ENCODE data around the gene CAMK2D.

CAMK2D gene

DNA sequence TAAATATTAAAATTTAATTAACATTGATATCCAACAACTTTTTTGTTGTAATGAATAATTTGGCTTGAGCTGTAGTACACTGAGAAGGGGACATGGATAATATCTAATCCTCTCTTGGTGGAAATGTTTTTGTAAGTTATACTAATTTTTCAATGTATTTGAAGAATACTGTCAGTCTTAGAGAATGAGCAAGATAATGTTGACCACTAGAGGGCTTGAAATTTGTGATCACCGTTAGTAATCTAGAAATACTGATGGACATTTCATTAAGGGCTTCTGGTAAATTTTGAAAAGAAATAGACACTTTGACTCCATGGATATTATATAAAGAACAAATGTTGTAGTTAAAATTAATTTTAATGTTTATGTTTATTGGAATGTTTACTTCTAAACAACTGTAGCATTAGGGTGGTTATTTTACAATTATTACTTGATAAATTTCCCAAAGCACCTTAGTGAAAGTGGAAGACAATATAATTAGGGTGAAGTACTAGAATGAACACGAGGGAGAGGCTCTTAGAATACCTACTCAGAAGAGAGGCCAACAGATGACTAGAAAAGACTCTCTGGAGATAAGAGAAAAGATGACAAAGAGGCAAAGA lies 20.0 kb upstream of the CAMK2D start:
- H3K27ac ChIP-seq (replicated peaks; ENCODE audit: low read length): no peak overlapping the region
- no peak overlapping the region for H3K9ac ChIP-seq (ENCODE audit: low read depth, low read length, poor library complexity)
- no peaks in the 10 kb centered on the region for H3K36me3 ChIP-seq (replicated peaks in 1 of 2; ENCODE audit: control insufficient read depth in 2 of 2, insufficient read depth in 2 of 2, low read length in 2 of 2)
- no peak overlapping the region for H2AFZ ChIP-seq (ENCODE audit: low read length)
- H3K4me1 ChIP-seq (ENCODE audit: control insufficient read depth in 2 of 2, insufficient read depth in 1 of 2, low read depth in 1 of 2, low read length in 2 of 2): no peaks in the 10 kb centered on the region
- no CpG with 5 or more reads among the region's 2 CpGs for WGBS, 2 donors (ENCODE audit: extremely low coverage in 2 of 2, insufficient read length in 2 of 2, insufficient replicate concordance in 1 of 2)
- no peak overlapping the region for H4K91ac ChIP-seq (ENCODE audit: low read depth, low read length, poor library complexity)
- no peak overlapping the region for H3K4me2 ChIP-seq (ENCODE audit: insufficient read depth, low read length, poor library complexity, severe bottlenecking)
- no peak overlapping the region for H3K18ac ChIP-seq (ENCODE audit: low read length)
- no peak overlapping the region for H2BK5ac ChIP-seq (ENCODE audit: low read length)
- no peak for DNase-seq (ENCODE audit: low spot score)
- H3K79me1 ChIP-seq (ENCODE audit: low read depth, low read length): no peaks in the 10 kb centered on the region
- H2AK5ac ChIP-seq (ENCODE audit: low read depth, low read length): no peak overlapping the region
- no peaks in the 10 kb centered on the region for H3K27me3 ChIP-seq (ENCODE audit: control insufficient read depth in 3 of 3, insufficient read depth in 3 of 3, low read depth in 1 of 3, low read length in 3 of 3)
- H4K8ac ChIP-seq (ENCODE audit: low read depth, low read length): no peak overlapping the region
- no peak overlapping the region for H3K4ac ChIP-seq (ENCODE audit: low read length)
- H3K9me3 ChIP-seq (replicated peaks in 1 of 2; ENCODE audit: control insufficient read depth in 2 of 2, insufficient read depth in 1 of 2, low read depth in 1 of 2, low read length in 2 of 2): no peaks in the 10 kb centered on the region
- no peak overlapping the region for H2BK12ac ChIP-seq (ENCODE audit: low read length)
- no peak overlapping the region for H3K4me3 ChIP-seq (ENCODE audit: low read length in 2 of 2)
- no peak overlapping the region for H2BK15ac ChIP-seq (ENCODE audit: low read length)
- H2BK120ac ChIP-seq (ENCODE audit: low read depth, low read length): no peak overlapping the region
- no peak overlapping the region for H3K23ac ChIP-seq (ENCODE audit: low read depth, low read length, poor library complexity)
- H3K14ac ChIP-seq (ENCODE audit: low read length): no peak overlapping the region

DNA sequence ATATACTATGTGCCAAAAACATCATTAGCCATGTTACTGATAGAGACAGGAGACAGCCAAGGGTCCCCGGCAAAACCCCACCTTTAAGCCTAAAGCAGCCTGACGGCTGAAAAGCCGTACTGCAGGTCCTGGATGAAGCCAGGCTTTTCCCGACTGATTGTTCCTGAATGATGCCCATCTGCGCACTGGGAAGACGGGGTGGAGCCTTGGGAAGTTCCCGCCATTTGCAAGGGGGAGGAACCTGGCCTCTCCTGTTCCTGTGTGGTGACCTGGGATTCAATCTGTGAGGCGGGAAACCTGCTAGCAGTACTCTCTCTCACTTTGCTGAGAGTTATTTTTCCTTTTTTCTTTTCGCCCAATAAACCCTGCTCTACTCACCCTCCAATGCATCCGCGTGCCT lies 15.1 kb upstream of the CAMK2D start:
- Histone ChIP-seq H2BK15ac (ENCODE audit: low read length) (no peak overlapping the region), H3K4me2 (ENCODE audit: insufficient read depth, low read length, poor library complexity, severe bottlenecking) (no peak overlapping the region), H3K14ac (ENCODE audit: low read length) (no peak overlapping the region), H3K4me1 (ENCODE audit: control insufficient read depth in 2 of 2, insufficient read depth in 1 of 2, low read depth in 1 of 2, low read length in 2 of 2) (no peaks in the 10 kb centered on the region), H2BK5ac (ENCODE audit: low read length) (no peak overlapping the region), H3K36me3 (replicated peaks in 1 of 2; ENCODE audit: control insufficient read depth in 2 of 2, insufficient read depth in 2 of 2, low read length in 2 of 2) (no peaks in the 10 kb centered on the region), H3K23ac (ENCODE audit: low read depth, low read length, poor library complexity) (no peak overlapping the region), H2BK120ac (ENCODE audit: low read depth, low read length) (no peak overlapping the region), H3K18ac (ENCODE audit: low read length) (no peak overlapping the region), H4K8ac (ENCODE audit: low read depth, low read length) (no peak overlapping the region), H3K4ac (ENCODE audit: low read length) (no peak overlapping the region), H3K27ac (replicated peaks; ENCODE audit: low read length) (no peak overlapping the region), H2BK12ac (ENCODE audit: low read length) (no peak overlapping the region), H3K4me3 (ENCODE audit: low read length in 2 of 2) (no peak overlapping the region), H2AFZ (ENCODE audit: low read length) (no peak overlapping the region), H3K79me1 (ENCODE audit: low read depth, low read length) (no peaks in the 10 kb centered on the region), H3K9ac (ENCODE audit: low read depth, low read length, poor library complexity) (no peak overlapping the region), H3K27me3 (ENCODE audit: control insufficient read depth in 3 of 3, insufficient read depth in 3 of 3, low read depth in 1 of 3, low read length in 3 of 3) (no peaks in the 10 kb centered on the region), H4K91ac (ENCODE audit: low read depth, low read length, poor library complexity) (no peak overlapping the region), H3K9me3 (replicated peaks in 1 of 2; ENCODE audit: control insufficient read depth in 2 of 2, insufficient read depth in 1 of 2, low read depth in 1 of 2, low read length in 2 of 2) (no peaks in the 10 kb centered on the region), H2AK5ac (ENCODE audit: low read depth, low read length) (no peak overlapping the region)
- no CpG with 5 or more reads among the region's 11 CpGs for WGBS, 2 donors (ENCODE audit: extremely low coverage in 2 of 2, insufficient read length in 2 of 2, insufficient replicate concordance in 1 of 2)
- no peak for DNase-seq (ENCODE audit: low spot score)

DNA sequence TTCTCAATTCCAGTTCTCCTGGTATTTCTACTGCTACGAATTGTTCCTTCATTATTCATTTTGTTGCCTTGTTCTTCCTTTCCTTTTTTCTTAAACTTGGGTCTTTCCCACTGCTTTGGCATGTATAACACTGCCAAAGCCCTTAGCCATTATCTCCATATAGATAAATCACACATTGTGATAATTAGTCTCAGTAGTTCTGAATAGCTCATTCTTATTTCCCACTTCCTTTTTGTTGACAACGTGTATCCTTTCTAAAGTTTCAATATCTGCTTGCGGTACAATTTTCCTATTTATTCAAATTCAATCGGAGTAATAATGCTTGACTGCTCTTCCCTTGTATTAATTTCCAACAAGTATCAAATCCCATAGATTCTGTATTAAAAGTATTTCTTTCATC lies 14.5 kb upstream of the CAMK2D start:
- Histone ChIP-seq H3K23ac (ENCODE audit: low read depth, low read length, poor library complexity) (no peak overlapping the region), H2BK5ac (ENCODE audit: low read length) (no peak overlapping the region), H2AFZ (ENCODE audit: low read length) (no peak overlapping the region), H2AK5ac (ENCODE audit: low read depth, low read length) (no peak overlapping the region), H4K91ac (ENCODE audit: low read depth, low read length, poor library complexity) (no peak overlapping the region), H3K9ac (ENCODE audit: low read depth, low read length, poor library complexity) (no peak overlapping the region), H3K18ac (ENCODE audit: low read length) (no peak overlapping the region), H3K27ac (replicated peaks; ENCODE audit: low read length) (no peak overlapping the region), H2BK120ac (ENCODE audit: low read depth, low read length) (no peak overlapping the region), H3K36me3 (replicated peaks in 1 of 2; ENCODE audit: control insufficient read depth in 2 of 2, insufficient read depth in 2 of 2, low read length in 2 of 2) (no peaks in the 10 kb centered on the region), H3K79me1 (ENCODE audit: low read depth, low read length) (no peaks in the 10 kb centered on the region), H3K9me3 (replicated peaks in 1 of 2; ENCODE audit: control insufficient read depth in 2 of 2, insufficient read depth in 1 of 2, low read depth in 1 of 2, low read length in 2 of 2) (no peaks in the 10 kb centered on the region), H4K8ac (ENCODE audit: low read depth, low read length) (no peak overlapping the region), H3K4me3 (ENCODE audit: low read length in 2 of 2) (no peak overlapping the region), H3K27me3 (ENCODE audit: control insufficient read depth in 3 of 3, insufficient read depth in 3 of 3, low read depth in 1 of 3, low read length in 3 of 3) (no peaks in the 10 kb centered on the region), H3K4me1 (ENCODE audit: control insufficient read depth in 2 of 2, insufficient read depth in 1 of 2, low read depth in 1 of 2, low read length in 2 of 2) (no peaks in the 10 kb centered on the region), H3K4ac (ENCODE audit: low read length) (no peak overlapping the region), H2BK15ac (ENCODE audit: low read length) (no peak overlapping the region), H3K14ac (ENCODE audit: low read length) (no peak overlapping the region), H3K4me2 (ENCODE audit: insufficient read depth, low read length, poor library complexity, severe bottlenecking) (no peak overlapping the region), H2BK12ac (ENCODE audit: low read length) (no peak overlapping the region)
- no peak for DNase-seq (ENCODE audit: low spot score)
- no CpG with 5 or more reads among the region's 4 CpGs for WGBS, 2 donors (ENCODE audit: extremely low coverage in 2 of 2, insufficient read length in 2 of 2, insufficient replicate concordance in 1 of 2)

DNA sequence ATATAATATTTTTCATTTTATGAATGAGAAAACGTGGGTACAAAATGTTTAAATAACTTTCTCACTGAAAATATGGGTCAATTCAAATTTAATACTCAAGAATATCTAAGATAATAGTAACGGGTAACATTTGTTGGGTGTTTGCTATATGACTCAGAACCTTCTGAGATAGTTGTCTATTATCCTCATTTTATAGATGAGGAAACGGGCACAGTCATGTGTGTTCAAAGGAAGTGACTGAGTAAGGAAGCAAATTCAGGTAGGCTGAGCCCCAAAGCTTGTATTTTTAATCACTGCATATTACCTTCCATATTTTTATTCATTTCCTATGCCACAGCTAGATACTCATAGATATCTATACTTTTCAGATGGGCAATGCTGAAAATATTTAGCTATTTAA lies 12.2 kb upstream of the CAMK2D start:
- no peaks in the 10 kb centered on the region for H3K36me3 ChIP-seq (replicated peaks in 1 of 2; ENCODE audit: control insufficient read depth in 2 of 2, insufficient read depth in 2 of 2, low read length in 2 of 2)
- H3K27me3 ChIP-seq (ENCODE audit: control insufficient read depth in 3 of 3, insufficient read depth in 3 of 3, low read depth in 1 of 3, low read length in 3 of 3): no peaks in the 10 kb centered on the region
- no peak overlapping the region for H4K8ac ChIP-seq (ENCODE audit: low read depth, low read length)
- H2AK5ac ChIP-seq (ENCODE audit: low read depth, low read length): no peak overlapping the region
- no peak overlapping the region for H3K14ac ChIP-seq (ENCODE audit: low read length)
- H2BK12ac ChIP-seq (ENCODE audit: low read length): no peak overlapping the region
- H3K4ac ChIP-seq (ENCODE audit: low read length): no peak overlapping the region
- no peak for DNase-seq (ENCODE audit: low spot score)
- H2BK5ac ChIP-seq (ENCODE audit: low read length): no peak overlapping the region
- H3K9me3 ChIP-seq (replicated peaks in 1 of 2; ENCODE audit: control insufficient read depth in 2 of 2, insufficient read depth in 1 of 2, low read depth in 1 of 2, low read length in 2 of 2): no peaks in the 10 kb centered on the region
- H3K9ac ChIP-seq (ENCODE audit: low read depth, low read length, poor library complexity): no peak overlapping the region
- no peak overlapping the region for H3K27ac ChIP-seq (replicated peaks; ENCODE audit: low read length)
- H3K4me2 ChIP-seq (ENCODE audit: insufficient read depth, low read length, poor library complexity, severe bottlenecking): no peak overlapping the region
- H3K18ac ChIP-seq (ENCODE audit: low read length): no peak overlapping the region
- no peak overlapping the region for H4K91ac ChIP-seq (ENCODE audit: low read depth, low read length, poor library complexity)
- no peak overlapping the region for H3K23ac ChIP-seq (ENCODE audit: low read depth, low read length, poor library complexity)
- no peaks in the 10 kb centered on the region for H3K4me1 ChIP-seq (ENCODE audit: control insufficient read depth in 2 of 2, insufficient read depth in 1 of 2, low read depth in 1 of 2, low read length in 2 of 2)
- no peak overlapping the region for H2AFZ ChIP-seq (ENCODE audit: low read length)
- no peak overlapping the region for H3K4me3 ChIP-seq (ENCODE audit: low read length in 2 of 2)
- no peak overlapping the region for H2BK15ac ChIP-seq (ENCODE audit: low read length)
- WGBS, 2 donors (ENCODE audit: extremely low coverage in 2 of 2, insufficient read length in 2 of 2, insufficient replicate concordance in 1 of 2): no CpG with 5 or more reads among the region's 3 CpGs
- no peaks in the 10 kb centered on the region for H3K79me1 ChIP-seq (ENCODE audit: low read depth, low read length)
- no peak overlapping the region for H2BK120ac ChIP-seq (ENCODE audit: low read depth, low read length)
